ENCODE measurements around the gene VAT1L.
"Not testable (repeated sequence)": the region's sequence is repeated elsewhere in the genome, so short reads cannot be mapped to it uniquely, and the experiment has no call there.

The VAT1L gene

GRCh38 chr16:77977339-77977738, 189.0 kb downstream of the VAT1L start:
- Mint-ChIP-seq H3K36me3 (ENCODE audit: low read depth) (no peaks in the 10 kb centered on the region), H3K4me3 (no peak overlapping the region), H3K27me3 (ENCODE audit: low read depth) (peaks cover 38% of the 10 kb centered on the region), H3K27ac (no peak overlapping the region), H3K9me3 (no peaks in the 10 kb centered on the region), H3K4me1 (no peaks in the 10 kb centered on the region)
- no peak for TF ChIP-seq CTCF (IDR thresholded peaks at IDR 0.05; ENCODE audit: unreplicated experiment in 3 of 3)

DNA sequence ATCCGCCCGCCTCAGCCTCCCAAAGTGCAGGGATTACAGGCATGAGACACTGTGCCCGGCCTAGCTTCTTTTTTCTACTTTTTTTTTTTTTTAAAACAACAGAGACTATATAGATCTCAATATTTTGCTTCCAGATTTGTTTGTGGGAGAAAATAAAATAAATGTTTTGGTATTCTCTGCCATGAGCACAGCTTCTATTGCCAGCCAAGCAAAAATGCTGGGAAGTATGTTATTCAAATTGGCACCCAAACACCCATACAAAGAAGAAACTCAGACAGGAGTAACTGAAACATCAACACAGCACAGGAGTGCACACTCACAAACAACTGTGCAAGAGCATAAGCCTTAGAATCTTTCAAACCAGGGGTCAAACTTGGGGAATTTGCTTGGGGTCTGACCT, 196.7 kb downstream of the VAT1L start:
- no peak for TF ChIP-seq CTCF (IDR thresholded peaks at IDR 0.05; ENCODE audit: unreplicated experiment in 3 of 3)
- H3K4me1 Mint-ChIP-seq, result peaks cover 7% of the 10 kb centered on the region
- H3K9me3 Mint-ChIP-seq, result no peaks in the 10 kb centered on the region
- peaks cover 17% of the 10 kb centered on the region for H3K27me3 Mint-ChIP-seq (ENCODE audit: low read depth)
- H3K27ac Mint-ChIP-seq, result no peak overlapping the region
- H3K4me3 Mint-ChIP-seq, result no peak overlapping the region
- H3K36me3 Mint-ChIP-seq (ENCODE audit: low read depth), result no peaks in the 10 kb centered on the region

DNA sequence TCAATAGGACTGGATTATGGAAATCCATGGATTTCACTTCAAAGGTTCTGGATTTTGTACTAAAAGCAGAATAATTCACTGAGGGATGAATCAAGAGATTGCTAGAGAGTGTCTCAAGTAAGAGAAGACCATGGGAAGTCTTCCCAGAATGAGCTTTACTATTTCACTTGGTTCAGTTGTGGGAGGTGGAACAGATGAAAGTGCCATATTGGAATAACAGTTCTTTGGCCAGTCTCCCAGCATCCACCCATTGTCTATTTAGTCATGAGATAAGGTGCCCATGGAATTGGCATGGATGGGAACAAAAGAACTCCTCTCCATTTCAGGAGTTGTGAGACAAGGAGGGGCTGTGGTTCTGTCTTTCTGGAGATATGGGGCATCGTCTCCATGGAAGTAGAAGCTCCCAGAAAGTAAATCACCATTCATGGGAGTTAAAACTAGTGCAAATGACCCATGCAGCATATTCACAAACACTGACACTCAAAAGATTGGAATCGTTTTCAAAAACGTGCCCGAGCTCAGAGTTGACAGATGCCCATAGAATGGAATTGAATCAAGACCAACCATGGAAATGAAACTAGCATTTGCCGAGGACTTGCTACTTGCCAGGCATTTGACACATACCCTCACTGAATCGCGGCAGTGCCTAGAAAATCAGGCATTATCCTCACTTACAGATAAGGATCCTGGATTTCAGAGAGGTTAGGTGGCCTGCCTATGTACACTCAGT, 197.8 kb downstream of the VAT1L start:
- TF ChIP-seq CTCF (IDR thresholded peaks at IDR 0.05; ENCODE audit: unreplicated experiment in 3 of 3), result no peak
- no peak overlapping the region for H3K27ac Mint-ChIP-seq
- peaks cover 15% of the 10 kb centered on the region for H3K27me3 Mint-ChIP-seq (ENCODE audit: low read depth)
- H3K4me3 Mint-ChIP-seq, result no peak overlapping the region
- H3K36me3 Mint-ChIP-seq (ENCODE audit: low read depth), result no peaks in the 10 kb centered on the region
- H3K4me1 Mint-ChIP-seq, result peaks cover 7% of the 10 kb centered on the region
- no peaks in the 10 kb centered on the region for H3K9me3 Mint-ChIP-seq

GRCh38 chr16:77987810-77988209, 199.4 kb downstream of the VAT1L start:
- no peaks in the 10 kb centered on the region for H3K36me3 Mint-ChIP-seq (ENCODE audit: low read depth)
- peaks cover 12% of the 10 kb centered on the region for H3K27me3 Mint-ChIP-seq (ENCODE audit: low read depth)
- peaks cover 7% of the 10 kb centered on the region for H3K4me1 Mint-ChIP-seq
- H3K4me3 Mint-ChIP-seq, result no peak overlapping the region
- no peak overlapping the region for H3K27ac Mint-ChIP-seq
- H3K9me3 Mint-ChIP-seq, result no peaks in the 10 kb centered on the region
- no peak for TF ChIP-seq CTCF (IDR thresholded peaks at IDR 0.05; ENCODE audit: unreplicated experiment in 3 of 3)

GRCh38 chr16:77989846-77990245, 201.5 kb downstream of the VAT1L start:
- Mint-ChIP-seq H3K4me3 (no peak overlapping the region), H3K27me3 (ENCODE audit: low read depth) (peaks cover 7% of the 10 kb centered on the region), H3K27ac (no peak overlapping the region), H3K4me1 (peaks cover 7% of the 10 kb centered on the region), H3K9me3 (no peaks in the 10 kb centered on the region), H3K36me3 (ENCODE audit: low read depth) (no peaks in the 10 kb centered on the region)
- TF ChIP-seq CTCF (IDR thresholded peaks at IDR 0.05; ENCODE audit: unreplicated experiment in 3 of 3), result no peak

DNA sequence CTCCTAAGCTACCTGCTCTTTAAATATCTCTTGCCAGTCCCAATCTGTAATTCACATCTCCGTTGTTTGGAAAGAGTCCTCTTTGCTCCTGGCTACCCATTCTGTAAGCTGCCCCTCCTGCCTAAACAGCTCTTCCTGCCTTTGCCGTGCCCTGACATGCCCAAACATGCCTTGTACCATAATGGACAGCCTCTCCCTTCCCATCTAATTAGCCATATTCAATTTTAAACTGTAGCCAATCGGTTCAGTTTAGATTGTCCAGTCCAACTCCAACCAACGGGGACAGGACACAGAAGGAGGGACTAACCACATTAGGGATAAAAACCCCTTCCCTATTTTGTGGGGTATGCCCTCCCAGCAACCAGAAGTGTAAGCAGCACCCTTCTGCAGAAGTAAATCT, 203.3 kb downstream of the VAT1L start:
- H3K4me1 Mint-ChIP-seq, result peaks cover 7% of the 10 kb centered on the region
- TF ChIP-seq CTCF (IDR thresholded peaks at IDR 0.05; ENCODE audit: unreplicated experiment in 3 of 3), result no peak
- H3K27me3 Mint-ChIP-seq (ENCODE audit: low read depth), result peaks cover 11% of the 10 kb centered on the region
- no peak overlapping the region for H3K4me3 Mint-ChIP-seq
- no peaks in the 10 kb centered on the region for H3K9me3 Mint-ChIP-seq
- H3K36me3 Mint-ChIP-seq (ENCODE audit: low read depth), result no peaks in the 10 kb centered on the region
- H3K27ac Mint-ChIP-seq, result no peak overlapping the region

- not testable (repeated sequence) for H3K27ac Mint-ChIP-seq
Observed at GRCh38 chr16:77992381-77992780, 204.0 kb downstream of the VAT1L start.

More at GRCh38 chr16:77992381-77992780, 204.0 kb downstream of the VAT1L start:
- H3K4me3 Mint-ChIP-seq; H3K4me1 Mint-ChIP-seq; H3K9me3 Mint-ChIP-seq; H3K36me3 Mint-ChIP-seq (ENCODE audit: low read depth): not testable (repeated sequence)
- H3K27me3 Mint-ChIP-seq (ENCODE audit: low read depth), result peaks cover 10% of the 10 kb centered on the region

Data from nephron (organoid).